Body of pancreas (tissue), 4 donors: ENCODE data around the gene NVL.

ENCODE experiments used
- CTCF ChIP-seq, 7 experiments: fragments of 450-650 bp in 4 of 7; fragments of 200-600 bp in 3 of 7; sonication (generic) in 3 of 7; IDR thresholded peaks; one replicate each; pipeline ENCODE4 v1.5.1; 2016 to 2019; ENCODE audit warnings: antibody characterized with exemption in 7 of 7
- POLR2A ChIP-seq, 3 donors: fragments of 450-650 bp; IDR thresholded peaks; one replicate each; pipeline ENCODE4 v1.6.1; 2016; ENCODE audit warnings: antibody characterized with exemption in 3 of 3, mild to moderate bottlenecking in 2 of 3

GRCh38 chr1:224321706-224322105, 8.3 kb downstream of the NVL start:
- no peak for TF ChIP-seq CTCF (IDR thresholded peaks at IDR 0.05)
- TF ChIP-seq POLR2A (IDR thresholded peaks at IDR 0.05) = no peak
